Keratinocyte (primary cell): ENCODE measurements around the gene SBSN. TPM values are rescaled to one million over a fixed set of nuclear protein-coding genes. Genes with fewer than 3 reads are reported as not detected.
A peak's percentile ranks its signal among the peaks of the same experiment; 100 is the strongest.

ENCODE experiments used
- DNase-seq: peaks from one replicate; pipeline ENCODE4 v3.0.0-alpha.2; 2011; ENCODE audit warnings: low read depth, missing footprints, low spot score
- FAIRE-seq: peaks from 2 replicates; lab custom pipeline; 2011; peaks lifted over from hg19 to GRCh38; lab: Jason Lieb, UNC
- H2AFZ ChIP-seq: 2 replicates; pipeline ENCODE4 v1.6.0; 2012; ENCODE audit warnings: low read length, control low read depth, inconsistent platforms; ENCODE audit not compliant: control insufficient read depth
- H3K27ac ChIP-seq: 2 replicates; pipeline ENCODE4 v1.5.1; 2011; ENCODE audit warnings: low read length; ENCODE audit not compliant: control insufficient read depth, insufficient read depth
- H3K27me3 ChIP-seq: 3 replicates; pipeline ENCODE4 v1.6.0; 2011; ENCODE audit warnings: low read length; ENCODE audit not compliant: control insufficient read depth, insufficient read depth; ENCODE audit errors: extremely low read depth
- H3K36me3 ChIP-seq, 2 experiments: 2 replicates in 1 of 2; 3 replicates in 1 of 2; pipeline ENCODE4 v1.5.1; 2011; ENCODE audit warnings: low read length in 2 of 2, mild to moderate bottlenecking in 1 of 2; ENCODE audit not compliant: control insufficient read depth in 2 of 2, insufficient read depth in 2 of 2; ENCODE audit errors: extremely low read depth in 1 of 2
- H3K4me1 ChIP-seq: 3 replicates; pipeline ENCODE4 v1.5.1; 2011; ENCODE audit warnings: low read length; ENCODE audit not compliant: control insufficient read depth, insufficient read depth; ENCODE audit errors: extremely low read depth
- H3K4me2 ChIP-seq: 3 replicates; pipeline ENCODE4 v1.6.0; 2011; ENCODE audit warnings: low read depth, low read length; ENCODE audit not compliant: control insufficient read depth, insufficient read depth; ENCODE audit errors: extremely low read depth
- H3K4me3 ChIP-seq, 3 experiments: fragments of 200-600 bp in 1 of 3; sonication (generic) in 1 of 3; 2 replicates in 2 of 3; 3 replicates in 1 of 3; pipeline ENCODE4 v1.5.1; 2011 to 2016; ENCODE audit warnings: low read length in 3 of 3, mild to moderate bottlenecking in 3 of 3, control low read depth in 2 of 3, inconsistent platforms in 1 of 3, low read depth in 1 of 3, mixed read lengths in 1 of 3, mixed run types in 1 of 3, moderate library complexity in 1 of 3; ENCODE audit not compliant: control insufficient read depth in 2 of 3, insufficient read depth in 2 of 3; ENCODE audit errors: extremely low read depth in 1 of 3
- H3K79me2 ChIP-seq: 2 replicates; pipeline ENCODE4 v1.6.0; 2012; ENCODE audit warnings: low read length; ENCODE audit not compliant: control insufficient read depth, insufficient read depth
- H3K9ac ChIP-seq: 3 replicates; pipeline ENCODE4 v1.6.0; 2011; ENCODE audit warnings: low read length; ENCODE audit not compliant: control insufficient read depth, insufficient read depth; ENCODE audit errors: extremely low read depth
- H3K9me1 ChIP-seq: 3 replicates; pipeline ENCODE4 v1.6.0; 2011; ENCODE audit warnings: low read length; ENCODE audit not compliant: control insufficient read depth, insufficient read depth; ENCODE audit errors: extremely low read depth
- H3K9me3 ChIP-seq: 2 replicates; pipeline ENCODE4 v1.5.1; 2012; ENCODE audit warnings: low read depth, low read length; ENCODE audit not compliant: control insufficient read depth
- H4K20me1 ChIP-seq: 3 replicates; pipeline ENCODE4 v1.6.0; 2011; ENCODE audit warnings: low read length; ENCODE audit not compliant: control insufficient read depth, insufficient read depth; ENCODE audit errors: extremely low read depth
- CTCF ChIP-seq, 3 experiments: IDR thresholded peaks in 1 of 3; conservative IDR thresholded peaks in 1 of 3; optimal IDR thresholded peaks in 1 of 3; 2 replicates in 2 of 3; 3 replicates in 1 of 3; pipeline versions ENCODE3 to v1.5.1; 2011; ENCODE audit warnings: low read length in 3 of 3, mild to moderate bottlenecking in 3 of 3, moderate library complexity in 2 of 3, control low read depth in 1 of 3, inconsistent platforms in 1 of 3; ENCODE audit not compliant: insufficient read depth in 2 of 3; ENCODE audit errors: extremely low read depth in 1 of 3
- EZH2 ChIP-seq: IDR thresholded peaks from one replicate; pipeline ENCODE4 v1.6.1; 2012; ENCODE audit warnings: inconsistent platforms, mild to moderate bottlenecking, low read length, moderate library complexity
- dilution Hi-C: fragments of 300-500 bp; cut with MboI; formaldehyde crosslinking; loops from one replicate; pipeline ENCODE4 v1.7.0; 2020; ENCODE audit warnings: low sequenced_read_pairs; ENCODE audit not compliant: extremely low pct_ligation_motif_present
- polyA plus RNA-seq, 5 experiments: library from polyadenylated mRNA; depleted of rRNA in 3 of 5; stranded (reverse) in 3 of 5; stranded (forward) in 1 of 5; unstranded in 1 of 5; fragments of >200 nt; gene quantifications; 1 replicate in 1 of 5; 2 replicates in 3 of 5; 3 replicates in 1 of 5; pipeline versions ENCODE4 v1.2.1 to v1.2.3, GENCODE V29; 2011 to 2012; ENCODE audit warnings: missing spikeins in 2 of 5, low read depth in 1 of 5, low replicate concordance in 1 of 5

Gene SBSN
- polyA plus RNA-seq, 1 donor (not counting 4 experiments of a cell fraction or from before 2014, with no cell fraction given) = 49.0 TPM

GRCh38 chr19:35519291-35519690 lies 8.8 kb downstream of the SBSN start:
- TF ChIP-seq EZH2 (no peak), CTCF (optimal IDR thresholded peaks at IDR 0.05 in 1 of 3, IDR thresholded peaks at IDR 0.05 in 1 of 3, conservative IDR thresholded peaks at IDR 0.05 in 1 of 3; ENCODE audit: extremely low read depth in 1 of 3, insufficient read depth in 2 of 3, low read length in 3 of 3) (no peak)
- dilution Hi-C loops = no loop called here
- Histone ChIP-seq H3K4me3 (no peak overlapping the region), H2AFZ (peak overlapping the region; percentile 63), H4K20me1 (no peaks in the 10 kb centered on the region), H3K36me3 (no peaks in the 10 kb centered on the region), H3K79me2 (no peaks in the 10 kb centered on the region), H3K27me3 (peaks cover 3% of the 10 kb centered on the region), H3K9me1 (no peaks in the 10 kb centered on the region), H3K9ac (no peak overlapping the region), H3K4me1 (peaks cover 16% of the 10 kb centered on the region), H3K4me2 (peak overlapping the region; percentile 10), H3K27ac (no peak overlapping the region), H3K9me3 (no peaks in the 10 kb centered on the region)
- FAIRE-seq = peak; percentile 96
- peak; percentile 90 for DNase-seq

- Histone ChIP-seq H3K79me2 (no peaks in the 10 kb centered on the region), H3K4me1 (peaks cover 20% of the 10 kb centered on the region), H3K27me3 (peaks cover 5% of the 10 kb centered on the region), H3K9ac (no peak overlapping the region), H4K20me1 (no peaks in the 10 kb centered on the region), H3K9me3 (no peaks in the 10 kb centered on the region), H3K36me3 (no peaks in the 10 kb centered on the region), H3K9me1 (no peaks in the 10 kb centered on the region), H3K4me2 (no peak overlapping the region), H3K27ac (peak overlapping the region; percentile 8), H3K4me3 (no peak overlapping the region), H2AFZ (no peak overlapping the region)
- FAIRE-seq = peak; percentile 89
- dilution Hi-C loops = no loop called here
- TF ChIP-seq CTCF (optimal IDR thresholded peaks at IDR 0.05 in 1 of 3, IDR thresholded peaks at IDR 0.05 in 1 of 3, conservative IDR thresholded peaks at IDR 0.05 in 1 of 3; ENCODE audit: extremely low read depth in 1 of 3, insufficient read depth in 2 of 3, low read length in 3 of 3) (no peak), EZH2 (no peak)
- no peak for DNase-seq
These were observed 9.8 kb downstream of the SBSN start for GRCh38 chr19:35518313-35518712.
